Mammary epithelial cell (primary cell): ENCODE measurements around the gene COL25A1.

ENCODE experiments used
- EZH2 ChIP-seq: IDR thresholded peaks from 2 replicates; pipeline ENCODE4 v1.6.1; 2012; ENCODE audit warnings: low read length, inconsistent platforms, borderline replicate concordance
- TF ChIP-seq, protein P1 (sequence below), 2 donors: IDR thresholded peaks in 1 of 2; conservative IDR thresholded peaks in 1 of 2; 2 replicates each; pipeline ENCODE4 v1.5.1; 2011 to 2012; ENCODE audit warnings: inconsistent platforms in 2 of 2, low read length in 2 of 2, mild to moderate bottlenecking in 2 of 2, control low read depth in 1 of 2, low read depth in 1 of 2; ENCODE audit not compliant: insufficient read depth in 1 of 2; ENCODE audit errors: extremely low read depth in 1 of 2

DNA sequence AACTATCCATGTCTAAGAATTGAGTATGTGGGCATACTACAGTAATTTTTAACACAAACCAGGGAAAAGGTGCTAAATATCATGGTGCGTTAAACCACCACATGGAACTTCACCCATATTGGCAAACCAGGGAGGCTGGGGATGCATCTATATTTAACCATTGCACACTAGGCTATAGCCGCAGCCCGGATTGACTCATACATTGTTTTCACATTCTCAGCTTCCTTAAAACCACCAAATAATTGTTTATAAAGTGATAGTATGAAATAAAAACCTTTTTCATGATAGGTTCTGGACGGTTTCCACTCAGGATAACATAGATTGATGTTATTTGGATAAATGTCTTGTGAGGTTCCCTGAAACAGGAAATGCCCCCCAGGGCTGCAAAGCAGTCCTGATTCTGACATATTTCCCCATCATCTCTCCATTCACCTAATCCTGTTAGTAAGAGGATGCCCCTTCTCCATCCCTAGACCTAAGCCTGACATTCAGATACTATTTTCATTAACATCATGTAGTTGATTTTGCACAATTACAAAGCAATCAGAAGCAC lies 7.9 kb downstream of the COL25A1 start:
- TF ChIP-seq, protein P1, sequence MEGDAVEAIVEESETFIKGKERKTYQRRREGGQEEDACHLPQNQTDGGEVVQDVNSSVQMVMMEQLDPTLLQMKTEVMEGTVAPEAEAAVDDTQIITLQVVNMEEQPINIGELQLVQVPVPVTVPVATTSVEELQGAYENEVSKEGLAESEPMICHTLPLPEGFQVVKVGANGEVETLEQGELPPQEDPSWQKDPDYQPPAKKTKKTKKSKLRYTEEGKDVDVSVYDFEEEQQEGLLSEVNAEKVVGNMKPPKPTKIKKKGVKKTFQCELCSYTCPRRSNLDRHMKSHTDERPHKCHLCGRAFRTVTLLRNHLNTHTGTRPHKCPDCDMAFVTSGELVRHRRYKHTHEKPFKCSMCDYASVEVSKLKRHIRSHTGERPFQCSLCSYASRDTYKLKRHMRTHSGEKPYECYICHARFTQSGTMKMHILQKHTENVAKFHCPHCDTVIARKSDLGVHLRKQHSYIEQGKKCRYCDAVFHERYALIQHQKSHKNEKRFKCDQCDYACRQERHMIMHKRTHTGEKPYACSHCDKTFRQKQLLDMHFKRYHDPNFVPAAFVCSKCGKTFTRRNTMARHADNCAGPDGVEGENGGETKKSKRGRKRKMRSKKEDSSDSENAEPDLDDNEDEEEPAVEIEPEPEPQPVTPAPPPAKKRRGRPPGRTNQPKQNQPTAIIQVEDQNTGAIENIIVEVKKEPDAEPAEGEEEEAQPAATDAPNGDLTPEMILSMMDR (conservative IDR thresholded peaks at IDR 0.05 in 1 of 2, IDR thresholded peaks at IDR 0.05 in 1 of 2; ENCODE audit: extremely low read depth in 1 of 2, insufficient read depth in 1 of 2, low read depth in 1 of 2, low read length in 2 of 2): no peak
- no peak for TF ChIP-seq EZH2
